Measurements from ENCODE around the gene RNF183.
"Not testable (repeated sequence)": the region's sequence is repeated elsewhere in the genome, so short reads cannot be mapped to it uniquely, and the experiment has no call there.

The RNF183 gene

GRCh38 chr9:113320051-113320450 is 16.9 kb upstream of the RNF183 start:
- no peak for DNase-seq
- in situ Hi-C loops (cut with MboI; ENCODE audit: low pct_unique_long_range_greater_than_20kb, low sequenced_read_pairs): no loop called here

- in situ Hi-C loops (cut with MboI; ENCODE audit: low pct_unique_long_range_greater_than_20kb, low sequenced_read_pairs): no loop called here
- no peak for DNase-seq
Observed at GRCh38 chr9:113319054-113319453, 15.9 kb upstream of the RNF183 start.

- in situ Hi-C loops (cut with MboI; ENCODE audit: low pct_unique_long_range_greater_than_20kb, low sequenced_read_pairs): no loop called here
Observed at GRCh38 chr9:113317777-113318176, 14.6 kb upstream of the RNF183 start.

DNA sequence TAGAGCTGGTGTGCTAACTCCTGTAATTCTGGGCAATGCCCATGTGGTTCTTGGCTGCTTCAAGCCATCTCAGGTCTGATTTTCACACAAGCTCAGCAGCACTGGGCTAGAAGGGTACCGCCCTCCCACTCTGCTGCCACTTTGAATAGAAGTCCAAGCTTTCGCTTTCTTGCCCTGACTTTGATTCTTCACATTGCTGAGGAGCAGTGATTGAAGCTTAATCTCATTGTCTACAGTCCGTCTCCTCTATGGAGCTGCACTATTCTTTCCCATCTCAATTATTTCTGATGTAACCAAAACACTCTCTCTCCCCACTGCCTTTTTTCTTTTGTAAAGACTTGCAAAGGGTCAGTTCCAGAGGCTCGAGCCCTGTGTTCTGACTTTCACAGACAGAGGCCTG is 12.9 kb upstream of the RNF183 start:
- DNase-seq: no peak
- in situ Hi-C loops (cut with MboI; ENCODE audit: low pct_unique_long_range_greater_than_20kb, low sequenced_read_pairs): no loop called here

More at GRCh38 chr9:113317777-113318176, 14.6 kb upstream of the RNF183 start:
- DNase-seq: no peak

- in situ Hi-C loops (cut with MboI; ENCODE audit: low pct_unique_long_range_greater_than_20kb, low sequenced_read_pairs): no loop called here
- DNase-seq: no peak
Observed at GRCh38 chr9:113315231-113315630, 12.1 kb upstream of the RNF183 start.

GRCh38 chr9:113313261-113313660 is 10.1 kb upstream of the RNF183 start:
- DNase-seq: no peak
- in situ Hi-C loops (cut with MboI; ENCODE audit: low pct_unique_long_range_greater_than_20kb, low sequenced_read_pairs): no loop called here

- DNase-seq: no peak
- in situ Hi-C loops (cut with MboI; ENCODE audit: low pct_unique_long_range_greater_than_20kb, low sequenced_read_pairs): no loop called here
Observed at GRCh38 chr9:113311961-113312360, 8.8 kb upstream of the RNF183 start.

- DNase-seq: no peak
- in situ Hi-C loops (cut with MboI; ENCODE audit: low pct_unique_long_range_greater_than_20kb, low sequenced_read_pairs): no loop called here
Observed at GRCh38 chr9:113310538-113310937, 7.4 kb upstream of the RNF183 start.

GRCh38 chr9:113309204-113309813 is 6.1 kb upstream of the RNF183 start:
- peak; percentile 46 for DNase-seq

DNA sequence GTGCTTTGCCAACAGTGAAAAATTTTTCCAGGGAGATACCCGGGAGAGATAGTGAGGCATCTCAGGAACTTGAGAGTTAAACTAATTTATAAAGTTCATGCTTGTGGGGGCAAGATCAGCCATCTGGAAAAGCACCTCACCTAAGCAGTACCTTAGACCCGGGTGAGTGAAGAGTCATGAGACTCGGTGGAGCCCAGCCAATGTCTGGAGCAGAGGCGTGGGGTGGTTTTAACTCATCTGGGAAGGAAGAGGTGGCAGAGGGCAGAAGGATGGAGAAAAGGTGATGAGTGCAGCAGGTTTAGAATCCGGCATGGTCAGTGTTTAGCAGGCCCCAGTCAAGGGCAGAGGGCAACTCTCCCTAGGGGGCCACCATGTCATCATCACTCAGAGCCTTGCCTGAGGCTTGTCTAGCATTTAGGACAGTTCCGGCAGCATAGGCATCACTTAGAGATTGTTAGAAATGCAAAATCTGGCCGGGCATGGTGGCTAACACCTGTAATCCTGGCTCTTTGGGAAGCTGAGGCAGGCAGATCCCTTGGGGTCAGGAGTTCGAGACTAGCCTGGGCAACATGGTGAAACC is 4.3 kb upstream of the RNF183 start:
- in situ Hi-C loops (cut with MboI; ENCODE audit: low pct_unique_long_range_greater_than_20kb, low sequenced_read_pairs): no loop called here
- DNase-seq: no peak

More at GRCh38 chr9:113309204-113309813, 6.1 kb upstream of the RNF183 start:
- in situ Hi-C loops (cut with MboI; ENCODE audit: low pct_unique_long_range_greater_than_20kb, low sequenced_read_pairs): no loop called here

DNA sequence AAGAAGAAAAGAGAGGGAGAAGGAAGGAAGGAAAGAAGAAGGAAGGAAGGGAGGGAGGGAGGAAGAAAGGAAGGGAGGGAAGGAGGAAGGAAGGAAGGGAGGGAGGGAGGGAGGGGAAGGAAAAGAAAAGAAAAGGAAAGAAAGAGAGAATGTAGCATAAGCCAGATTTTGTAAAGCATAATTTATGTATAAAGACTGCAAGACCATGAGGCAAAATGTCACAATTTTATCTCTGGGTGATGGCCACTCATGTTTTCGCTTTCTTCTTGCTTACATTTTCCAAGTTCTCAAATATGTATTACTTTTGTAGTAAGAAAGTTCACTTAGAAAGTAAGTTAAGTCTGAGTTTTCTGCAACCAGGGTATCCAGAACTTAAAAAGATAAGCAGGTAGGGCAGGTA is 3.4 kb upstream of the RNF183 start:
- DNase-seq: no peak
- in situ Hi-C loops (cut with MboI; ENCODE audit: low pct_unique_long_range_greater_than_20kb, low sequenced_read_pairs): no loop called here

DNA sequence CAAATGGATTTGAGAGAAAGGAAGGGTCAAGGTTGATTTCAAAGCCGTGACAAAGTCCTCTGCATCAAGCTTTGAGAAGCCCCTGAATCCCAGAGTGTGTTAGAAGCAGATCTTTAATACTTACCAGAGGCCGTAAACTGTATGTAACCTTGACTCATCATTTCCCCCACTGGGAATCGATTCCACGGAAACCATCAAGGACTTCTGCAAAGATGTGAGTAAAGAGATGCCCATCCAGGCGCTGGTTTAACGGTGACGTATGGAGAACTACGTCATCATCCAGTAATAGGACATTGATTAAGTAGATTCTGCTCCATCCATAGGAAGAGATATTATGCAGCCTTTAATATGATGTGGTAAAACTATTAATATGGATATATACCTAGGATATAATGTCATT is 1.6 kb downstream of the RNF183 start:
- in situ Hi-C loops (cut with MboI; ENCODE audit: low pct_unique_long_range_greater_than_20kb, low sequenced_read_pairs): no loop called here
- DNase-seq: no peak

DNA sequence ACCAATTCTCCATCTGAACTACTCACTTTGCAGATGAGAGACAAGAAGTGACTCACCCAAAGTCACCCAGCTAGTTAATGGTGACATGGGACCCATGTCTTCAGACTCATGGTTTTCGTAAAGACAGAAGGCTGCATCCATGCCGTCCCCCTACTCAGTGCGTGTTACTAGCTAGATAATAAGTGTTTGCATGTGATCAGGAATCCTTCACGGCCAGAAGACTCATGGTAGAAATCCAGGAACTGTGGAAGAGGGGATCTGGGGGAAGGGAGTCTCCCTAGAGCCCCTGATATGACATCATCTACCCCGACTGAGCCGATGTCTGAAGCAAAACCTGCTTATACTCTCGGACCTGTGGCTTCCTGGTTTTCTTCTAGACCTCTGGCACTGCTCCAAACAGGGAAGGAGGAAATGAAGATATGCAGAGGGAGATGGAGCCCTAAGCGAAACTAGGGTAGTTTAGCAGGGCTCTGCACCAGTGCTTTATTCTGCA is 3.3 kb downstream of the RNF183 start:
- in situ Hi-C loops (cut with MboI; ENCODE audit: low pct_unique_long_range_greater_than_20kb, low sequenced_read_pairs): no loop called here
- DNase-seq: peak; percentile 69

DNA sequence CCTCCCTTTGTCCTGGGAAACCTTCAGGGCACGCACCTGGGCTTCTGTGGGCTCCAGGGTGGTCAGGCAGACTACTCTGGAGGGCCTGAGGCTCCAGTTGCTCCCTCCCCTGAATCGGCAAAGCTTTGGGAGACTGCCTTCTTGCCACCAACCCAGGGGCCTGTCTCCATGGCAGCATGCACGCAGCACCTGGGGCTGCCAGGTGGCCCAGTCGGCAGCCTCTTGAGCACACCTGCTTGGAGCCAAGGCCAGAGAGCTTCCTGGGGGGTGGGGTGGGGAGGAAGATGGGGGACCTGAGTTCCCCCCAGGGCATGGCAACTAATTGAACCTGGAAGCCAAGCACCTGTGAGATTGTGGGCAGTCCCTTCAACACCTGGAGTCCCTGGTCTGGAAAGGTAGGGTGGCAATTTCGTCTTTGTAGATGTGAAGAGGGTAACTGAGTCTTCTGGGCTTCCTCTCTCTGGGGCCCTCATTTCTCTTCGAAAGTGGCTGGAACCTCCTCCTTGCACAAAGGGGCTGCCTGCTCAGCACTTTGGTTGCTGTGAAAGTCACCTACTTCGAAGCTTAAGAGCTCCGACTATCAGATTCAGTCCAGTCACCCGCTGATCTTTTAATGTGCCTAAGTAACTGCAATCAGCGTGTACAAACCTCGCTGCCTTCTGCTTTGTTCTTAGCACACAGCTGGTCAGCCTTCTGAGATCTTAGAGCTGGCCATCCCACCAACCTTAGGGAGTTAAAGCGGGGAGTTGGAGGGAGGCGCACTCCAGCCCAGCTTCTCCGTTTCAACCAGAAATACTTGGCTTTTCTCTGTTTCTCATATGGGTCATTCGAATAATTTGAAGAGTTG is 4.0 kb downstream of the RNF183 start:
- no peak for DNase-seq
- in situ Hi-C loops (cut with MboI; ENCODE audit: low pct_unique_long_range_greater_than_20kb, low sequenced_read_pairs): no loop called here

- in situ Hi-C loops (cut with MboI; ENCODE audit: low pct_unique_long_range_greater_than_20kb, low sequenced_read_pairs): no loop called here
- DNase-seq: no peak
Observed at GRCh38 chr9:113298311-113298710, 4.9 kb downstream of the RNF183 start.

- in situ Hi-C loops (cut with MboI; ENCODE audit: low pct_unique_long_range_greater_than_20kb, low sequenced_read_pairs): no loop called here
Observed at GRCh38 chr9:113296796-113297558, 6.2 kb downstream of the RNF183 start.

GRCh38 chr9:113296247-113296646 is 6.9 kb downstream of the RNF183 start:
- in situ Hi-C loops (cut with MboI; ENCODE audit: low pct_unique_long_range_greater_than_20kb, low sequenced_read_pairs); DNase-seq: not testable (repeated sequence)

More at GRCh38 chr9:113296796-113297558, 6.2 kb downstream of the RNF183 start:
- no peak for DNase-seq

GRCh38 chr9:113293285-113293878 is 9.8 kb downstream of the RNF183 start:
- no peak for DNase-seq
- in situ Hi-C loops (cut with MboI; ENCODE audit: low pct_unique_long_range_greater_than_20kb, low sequenced_read_pairs): no loop called here

- no peak for DNase-seq
- in situ Hi-C loops (cut with MboI; ENCODE audit: low pct_unique_long_range_greater_than_20kb, low sequenced_read_pairs): no loop called here
Observed at GRCh38 chr9:113290052-113290607, 13.0 kb downstream of the RNF183 start.

All from KBM-7 (cell line).